ENCODE measurements around the gene ZBTB7C.

The ZBTB7C gene

DNA sequence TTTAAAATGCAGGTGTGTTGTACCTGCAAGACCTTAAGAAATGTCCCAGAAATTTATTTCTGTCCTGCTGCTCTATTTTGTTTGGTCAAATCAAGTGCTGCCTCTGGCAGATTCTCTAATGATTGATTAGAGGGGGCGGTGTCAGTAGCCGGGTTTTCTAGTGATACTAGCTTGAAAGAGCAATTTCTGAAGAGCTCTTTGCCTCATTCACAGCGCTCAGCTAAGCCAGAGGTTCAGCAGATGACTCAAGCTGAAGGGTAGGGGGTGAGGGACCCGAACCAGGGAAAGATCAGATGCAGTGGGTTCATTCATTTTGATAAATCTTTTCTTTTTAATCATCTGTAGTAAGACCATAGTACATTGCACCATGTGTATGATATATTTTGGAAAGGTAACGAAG lies 15.0 kb downstream of the ZBTB7C start:
- no peak for DNase-seq (ENCODE audit: low spot score)
- no peak for TF ChIP-seq CTCF (IDR thresholded peaks at IDR 0.05; ENCODE audit: extremely low read depth, missing control alignments)

GRCh38 chr18:48393776-48394175 lies 15.4 kb downstream of the ZBTB7C start:
- DNase-seq (ENCODE audit: low spot score): no peak
- no peak for TF ChIP-seq CTCF (IDR thresholded peaks at IDR 0.05; ENCODE audit: extremely low read depth, missing control alignments)

DNA sequence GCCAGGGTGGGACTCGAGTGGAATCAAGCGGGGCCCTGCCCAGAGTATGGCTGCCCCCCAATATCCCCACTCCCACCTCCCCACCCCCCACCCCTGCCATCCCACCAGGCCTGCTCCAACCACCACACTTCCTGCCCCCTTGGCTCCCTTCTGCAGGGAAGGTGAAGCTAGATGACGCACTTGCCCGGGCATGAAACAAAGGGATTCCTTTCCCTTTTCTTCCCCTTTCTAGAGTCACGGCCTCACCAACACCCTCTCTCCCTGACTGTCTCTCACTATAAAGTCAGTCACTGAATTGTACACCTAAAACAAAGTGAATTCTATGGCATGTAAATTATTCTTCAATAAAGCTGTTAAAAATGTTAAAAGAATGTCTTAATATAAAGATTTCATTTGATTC lies 16.0 kb downstream of the ZBTB7C start:
- no peak for DNase-seq (ENCODE audit: low spot score)
- no peak for TF ChIP-seq CTCF (IDR thresholded peaks at IDR 0.05; ENCODE audit: extremely low read depth, missing control alignments)

DNA sequence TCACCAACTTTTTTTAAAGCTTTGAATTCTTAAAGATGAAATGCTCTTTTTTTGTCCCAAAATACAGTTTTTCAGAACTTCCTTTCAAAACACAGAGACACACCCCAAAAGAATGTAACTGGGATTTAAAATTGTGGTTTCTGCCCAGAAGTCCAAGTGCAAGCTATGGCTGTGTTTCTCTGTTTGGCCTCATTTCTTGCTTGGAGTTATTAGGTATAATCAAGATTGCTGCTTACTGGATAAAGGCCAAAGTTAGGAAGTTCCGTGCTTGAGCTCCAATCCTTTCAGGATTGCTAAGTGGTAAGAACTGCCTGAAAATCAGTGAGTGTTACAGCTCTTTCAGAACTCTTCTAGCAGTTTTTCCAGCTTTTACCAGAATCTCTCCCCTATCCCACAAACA lies 16.9 kb downstream of the ZBTB7C start:
- no peak for TF ChIP-seq CTCF (IDR thresholded peaks at IDR 0.05; ENCODE audit: extremely low read depth, missing control alignments)
- DNase-seq (ENCODE audit: low spot score): no peak

GRCh38 chr18:48391868-48392267 lies 17.3 kb downstream of the ZBTB7C start:
- DNase-seq (ENCODE audit: low spot score): no peak
- TF ChIP-seq CTCF (IDR thresholded peaks at IDR 0.05; ENCODE audit: extremely low read depth, missing control alignments): no peak

DNA sequence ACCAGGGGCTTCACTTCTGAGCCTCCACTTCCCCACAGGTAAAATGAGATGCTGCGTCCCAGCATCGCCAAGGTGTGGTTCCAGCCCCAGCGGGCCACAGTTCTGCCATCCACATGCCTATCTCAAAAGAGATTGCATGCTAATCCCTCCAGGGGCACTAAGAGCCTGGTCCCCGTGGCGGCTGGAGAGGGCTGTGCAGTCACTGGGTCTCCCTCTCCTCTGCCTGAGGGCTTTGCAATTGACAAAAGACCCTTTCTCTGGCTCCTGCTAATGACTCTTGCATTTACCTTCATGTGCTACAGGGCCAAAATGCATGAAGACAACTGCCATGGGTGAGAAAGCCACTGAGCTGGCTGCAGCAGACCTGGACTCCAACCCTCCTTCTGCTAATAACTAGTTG lies 18.5 kb downstream of the ZBTB7C start:
- no peak for TF ChIP-seq CTCF (IDR thresholded peaks at IDR 0.05; ENCODE audit: extremely low read depth, missing control alignments)
- DNase-seq (ENCODE audit: low spot score): no peak

DNA sequence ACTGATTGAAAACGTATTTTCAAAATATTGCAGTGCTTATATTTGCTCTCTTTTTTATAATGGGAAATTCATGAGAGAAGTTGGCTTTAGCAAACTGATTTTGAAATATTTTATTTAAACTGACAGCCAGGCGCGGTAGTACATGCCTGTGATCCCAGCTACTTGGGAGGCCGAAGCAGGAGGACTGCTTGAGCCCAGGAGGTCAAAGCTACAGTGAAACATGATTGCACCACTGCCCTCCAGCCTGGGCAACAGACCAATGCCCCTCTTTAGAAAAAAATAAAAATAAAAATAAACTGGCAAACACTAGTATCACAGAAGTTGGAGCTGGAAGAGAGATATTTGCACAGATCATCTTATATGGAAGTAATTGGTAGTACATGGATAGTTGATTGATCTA lies 20.7 kb downstream of the ZBTB7C start:
- no peak for DNase-seq (ENCODE audit: low spot score)
- no peak for TF ChIP-seq CTCF (IDR thresholded peaks at IDR 0.05; ENCODE audit: extremely low read depth, missing control alignments)
